K562 (cell line): ENCODE measurements around the gene LRP10. TPM values are rescaled to one million over a fixed set of nuclear protein-coding genes. Genes with fewer than 3 reads are reported as not detected.
A peak's percentile ranks its signal among the peaks of the same experiment; 100 is the strongest.

Experiments used
- ELF4 ChIP-seq: fragments of 450-650 bp; formaldehyde crosslinking; IDR thresholded peaks from 2 replicates; pipeline ENCODE4 v1.4.0; 2022; ENCODE audit warnings: missing genetic modification characterization
- NRF1 ChIP-seq, 2 experiments: fragments of 450-650 bp; IDR thresholded peaks in 1 of 2; conservative IDR thresholded peaks in 1 of 2; 2 replicates each; pipeline ENCODE4 v1.6.1; 2014; ENCODE audit warnings: mild to moderate bottlenecking in 2 of 2
- PYGO2 ChIP-seq: fragments of 450-650 bp; IDR thresholded peaks from 2 replicates; pipeline ENCODE4 v1.6.1; 2016; ENCODE audit warnings: mild to moderate bottlenecking, missing genetic modification characterization, moderate library complexity, missing compliant biosample characterization
- RCOR1 ChIP-seq, 2 experiments: IDR thresholded peaks; 2 replicates each; pipeline ENCODE4 v1.6.1; 2012; ENCODE audit warnings: low read depth in 2 of 2, low read length in 2 of 2, borderline replicate concordance in 1 of 2, improper control_type of control experiment in 1 of 2
- SIX5 ChIP-seq, 2 experiments: IDR thresholded peaks; 2 replicates each; pipeline ENCODE4 v1.6.1; 2011; ENCODE audit warnings: low read length in 2 of 2, borderline replicate concordance in 1 of 2, low read depth in 1 of 2, mild to moderate bottlenecking in 1 of 2, moderate library complexity in 1 of 2; ENCODE audit not compliant: insufficient read depth in 1 of 2
- ZNF584 ChIP-seq: fragments of 200-800 bp; sonication (Bioruptor generic); IDR thresholded peaks from 2 replicates; pipeline ENCODE4 v1.6.1; 2016; ENCODE audit warnings: low read depth, mild to moderate bottlenecking, missing genetic modification characterization, missing compliant biosample characterization
- polyA plus RNA-seq, 8 experiments: library from polyadenylated mRNA; depleted of rRNA in 4 of 8; stranded (reverse) in 5 of 8; unstranded in 3 of 8; fragments of >200 nt; fragmentation: Nextera tagmentation in 2 of 8; fragmentation: Illumina TruSeq in 1 of 8; extraction: Ambion mirVana in 2 of 8; extraction: Trizol in 1 of 8; gene quantifications; 2 replicates each; pipeline versions ENCODE4 v1.2.1 to v1.2.3, GENCODE V29; 2011 to 2014; ENCODE audit warnings: inconsistent platforms in 1 of 8, missing spikeins in 1 of 8
- total RNA-seq, 7 experiments: library from RNA; depleted of rRNA in 6 of 7; stranded (reverse); fragments of >200 nt in 6 of 7; fragmentation: Illumina TruSeq in 2 of 7; extraction: Trizol in 2 of 7; gene quantifications; 2 replicates each; pipeline versions ENCODE4 v1.2.1 to v1.2.3, GENCODE V29; 2011 to 2021; ENCODE audit warnings: low replicate concordance in 1 of 7
- TF ChIP-seq, protein P1 (sequence below): sonication (generic); formaldehyde crosslinking; IDR thresholded peaks from 2 replicates; pipeline ENCODE4 v1.8.0; 2022; ENCODE audit warnings: mild to moderate bottlenecking, missing genetic modification reagents
- TF ChIP-seq, protein P2 (sequence below): fragments of 450-650 bp; formaldehyde crosslinking; IDR thresholded peaks from 2 replicates; pipeline ENCODE4 v1.4.0; 2022; ENCODE audit warnings: missing genetic modification characterization
- TF ChIP-seq, protein P3 (sequence below): fragments of 450-650 bp; IDR thresholded peaks from 2 replicates; pipeline ENCODE4 v1.6.1; 2016; ENCODE audit warnings: mild to moderate bottlenecking, moderate library complexity
- TF ChIP-seq, protein P4 (sequence below), 3 experiments: fragments of 200-800 bp in 1 of 3; sonication (Bioruptor generic) in 1 of 3; sonication (generic) in 1 of 3; formaldehyde crosslinking in 1 of 3; IDR thresholded peaks; 2 replicates each; pipeline versions ENCODE4 v1.6.1 to v1.8.0; 2016 to 2022; ENCODE audit warnings: mild to moderate bottlenecking in 2 of 3, missing compliant biosample characterization in 2 of 3, missing genetic modification characterization in 2 of 3, missing genetic modification reagents in 1 of 3

The LRP10 gene
- total and polyA plus RNA-seq, 9 of the 15 experiments (the other 6 are each of a cell fraction or from before 2014, with no cell fraction given), result 1.3 to 45.5 (median 10.9) TPM

DNA sequence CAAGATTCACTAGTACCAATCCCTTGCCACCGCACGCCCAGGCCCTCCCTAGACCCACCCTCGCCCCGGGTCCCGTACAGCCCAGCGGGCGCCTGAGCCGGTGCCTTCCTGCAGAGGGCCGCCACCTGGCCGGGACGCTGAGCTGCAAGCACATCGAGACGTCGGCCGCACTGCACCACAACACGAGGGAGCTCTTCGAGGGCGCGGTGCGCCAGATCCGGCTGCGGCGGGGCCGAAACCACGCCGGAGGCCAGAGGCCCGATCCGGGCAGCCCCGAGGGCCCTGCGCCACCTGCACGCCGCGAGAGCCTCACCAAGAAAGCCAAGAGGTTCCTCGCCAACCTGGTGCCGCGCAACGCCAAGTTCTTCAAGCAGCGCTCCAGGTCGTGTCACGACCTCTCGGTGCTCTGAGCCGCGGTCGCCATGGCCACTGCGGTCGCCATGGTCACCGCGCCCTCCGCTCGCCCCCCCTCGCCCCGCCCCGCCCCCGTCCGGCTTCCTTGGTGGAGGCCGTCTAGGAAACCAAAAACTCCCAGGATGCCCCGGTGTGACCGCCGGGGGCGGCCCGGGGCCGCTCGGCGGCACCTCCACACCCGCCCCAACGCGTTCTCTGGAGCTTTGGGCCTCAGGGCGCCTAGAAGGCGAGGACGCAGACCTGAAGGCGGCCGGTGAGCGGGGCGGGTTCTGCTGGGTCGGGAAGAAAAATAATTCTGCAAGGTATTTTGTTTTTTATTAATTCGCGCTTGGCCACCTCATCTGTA, 15.1 kb downstream of the LRP10 start (continued):
- TF ChIP-seq, protein P1, sequence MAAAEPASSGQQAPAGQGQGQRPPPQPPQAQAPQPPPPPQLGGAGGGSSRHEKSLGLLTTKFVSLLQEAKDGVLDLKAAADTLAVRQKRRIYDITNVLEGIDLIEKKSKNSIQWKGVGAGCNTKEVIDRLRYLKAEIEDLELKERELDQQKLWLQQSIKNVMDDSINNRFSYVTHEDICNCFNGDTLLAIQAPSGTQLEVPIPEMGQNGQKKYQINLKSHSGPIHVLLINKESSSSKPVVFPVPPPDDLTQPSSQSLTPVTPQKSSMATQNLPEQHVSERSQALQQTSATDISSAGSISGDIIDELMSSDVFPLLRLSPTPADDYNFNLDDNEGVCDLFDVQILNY (CRISPR knock-in tag), result peak; percentile 91; the same call in 1 of the 2 replicates
- TF ChIP-seq, protein P2, sequence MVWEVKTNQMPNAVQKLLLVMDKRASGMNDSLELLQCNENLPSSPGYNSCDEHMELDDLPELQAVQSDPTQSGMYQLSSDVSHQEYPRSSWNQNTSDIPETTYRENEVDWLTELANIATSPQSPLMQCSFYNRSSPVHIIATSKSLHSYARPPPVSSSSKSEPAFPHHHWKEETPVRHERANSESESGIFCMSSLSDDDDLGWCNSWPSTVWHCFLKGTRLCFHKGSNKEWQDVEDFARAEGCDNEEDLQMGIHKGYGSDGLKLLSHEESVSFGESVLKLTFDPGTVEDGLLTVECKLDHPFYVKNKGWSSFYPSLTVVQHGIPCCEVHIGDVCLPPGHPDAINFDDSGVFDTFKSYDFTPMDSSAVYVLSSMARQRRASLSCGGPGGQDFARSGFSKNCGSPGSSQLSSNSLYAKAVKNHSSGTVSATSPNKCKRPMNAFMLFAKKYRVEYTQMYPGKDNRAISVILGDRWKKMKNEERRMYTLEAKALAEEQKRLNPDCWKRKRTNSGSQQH (CRISPR knock-in tag), result no peak
- TF ChIP-seq NRF1 (conservative IDR thresholded peaks at IDR 0.05 in 1 of 2, IDR thresholded peaks at IDR 0.05 in 1 of 2) (0 out of 4 replicates have a peak, but pooled peaks of 1 of the 2 experiments have one; percentile 8), ELF4 (CRISPR knock-in tag) (no peak), ZNF584 (no peak), PYGO2 (tag) (no peak), SIX5 (IDR thresholded peaks at IDR 0.05; ENCODE audit: borderline replicate concordance in 1 of 2, insufficient read depth in 1 of 2, low read depth in 1 of 2, low read length in 2 of 2) (no peak), RCOR1 (IDR thresholded peaks at IDR 0.05; ENCODE audit: borderline replicate concordance in 1 of 2, low read depth in 2 of 2, low read length in 2 of 2) (peak in 1 of 2 experiments; percentile 13; a peak in 1 of 4 replicates)
- TF ChIP-seq, protein P3, sequence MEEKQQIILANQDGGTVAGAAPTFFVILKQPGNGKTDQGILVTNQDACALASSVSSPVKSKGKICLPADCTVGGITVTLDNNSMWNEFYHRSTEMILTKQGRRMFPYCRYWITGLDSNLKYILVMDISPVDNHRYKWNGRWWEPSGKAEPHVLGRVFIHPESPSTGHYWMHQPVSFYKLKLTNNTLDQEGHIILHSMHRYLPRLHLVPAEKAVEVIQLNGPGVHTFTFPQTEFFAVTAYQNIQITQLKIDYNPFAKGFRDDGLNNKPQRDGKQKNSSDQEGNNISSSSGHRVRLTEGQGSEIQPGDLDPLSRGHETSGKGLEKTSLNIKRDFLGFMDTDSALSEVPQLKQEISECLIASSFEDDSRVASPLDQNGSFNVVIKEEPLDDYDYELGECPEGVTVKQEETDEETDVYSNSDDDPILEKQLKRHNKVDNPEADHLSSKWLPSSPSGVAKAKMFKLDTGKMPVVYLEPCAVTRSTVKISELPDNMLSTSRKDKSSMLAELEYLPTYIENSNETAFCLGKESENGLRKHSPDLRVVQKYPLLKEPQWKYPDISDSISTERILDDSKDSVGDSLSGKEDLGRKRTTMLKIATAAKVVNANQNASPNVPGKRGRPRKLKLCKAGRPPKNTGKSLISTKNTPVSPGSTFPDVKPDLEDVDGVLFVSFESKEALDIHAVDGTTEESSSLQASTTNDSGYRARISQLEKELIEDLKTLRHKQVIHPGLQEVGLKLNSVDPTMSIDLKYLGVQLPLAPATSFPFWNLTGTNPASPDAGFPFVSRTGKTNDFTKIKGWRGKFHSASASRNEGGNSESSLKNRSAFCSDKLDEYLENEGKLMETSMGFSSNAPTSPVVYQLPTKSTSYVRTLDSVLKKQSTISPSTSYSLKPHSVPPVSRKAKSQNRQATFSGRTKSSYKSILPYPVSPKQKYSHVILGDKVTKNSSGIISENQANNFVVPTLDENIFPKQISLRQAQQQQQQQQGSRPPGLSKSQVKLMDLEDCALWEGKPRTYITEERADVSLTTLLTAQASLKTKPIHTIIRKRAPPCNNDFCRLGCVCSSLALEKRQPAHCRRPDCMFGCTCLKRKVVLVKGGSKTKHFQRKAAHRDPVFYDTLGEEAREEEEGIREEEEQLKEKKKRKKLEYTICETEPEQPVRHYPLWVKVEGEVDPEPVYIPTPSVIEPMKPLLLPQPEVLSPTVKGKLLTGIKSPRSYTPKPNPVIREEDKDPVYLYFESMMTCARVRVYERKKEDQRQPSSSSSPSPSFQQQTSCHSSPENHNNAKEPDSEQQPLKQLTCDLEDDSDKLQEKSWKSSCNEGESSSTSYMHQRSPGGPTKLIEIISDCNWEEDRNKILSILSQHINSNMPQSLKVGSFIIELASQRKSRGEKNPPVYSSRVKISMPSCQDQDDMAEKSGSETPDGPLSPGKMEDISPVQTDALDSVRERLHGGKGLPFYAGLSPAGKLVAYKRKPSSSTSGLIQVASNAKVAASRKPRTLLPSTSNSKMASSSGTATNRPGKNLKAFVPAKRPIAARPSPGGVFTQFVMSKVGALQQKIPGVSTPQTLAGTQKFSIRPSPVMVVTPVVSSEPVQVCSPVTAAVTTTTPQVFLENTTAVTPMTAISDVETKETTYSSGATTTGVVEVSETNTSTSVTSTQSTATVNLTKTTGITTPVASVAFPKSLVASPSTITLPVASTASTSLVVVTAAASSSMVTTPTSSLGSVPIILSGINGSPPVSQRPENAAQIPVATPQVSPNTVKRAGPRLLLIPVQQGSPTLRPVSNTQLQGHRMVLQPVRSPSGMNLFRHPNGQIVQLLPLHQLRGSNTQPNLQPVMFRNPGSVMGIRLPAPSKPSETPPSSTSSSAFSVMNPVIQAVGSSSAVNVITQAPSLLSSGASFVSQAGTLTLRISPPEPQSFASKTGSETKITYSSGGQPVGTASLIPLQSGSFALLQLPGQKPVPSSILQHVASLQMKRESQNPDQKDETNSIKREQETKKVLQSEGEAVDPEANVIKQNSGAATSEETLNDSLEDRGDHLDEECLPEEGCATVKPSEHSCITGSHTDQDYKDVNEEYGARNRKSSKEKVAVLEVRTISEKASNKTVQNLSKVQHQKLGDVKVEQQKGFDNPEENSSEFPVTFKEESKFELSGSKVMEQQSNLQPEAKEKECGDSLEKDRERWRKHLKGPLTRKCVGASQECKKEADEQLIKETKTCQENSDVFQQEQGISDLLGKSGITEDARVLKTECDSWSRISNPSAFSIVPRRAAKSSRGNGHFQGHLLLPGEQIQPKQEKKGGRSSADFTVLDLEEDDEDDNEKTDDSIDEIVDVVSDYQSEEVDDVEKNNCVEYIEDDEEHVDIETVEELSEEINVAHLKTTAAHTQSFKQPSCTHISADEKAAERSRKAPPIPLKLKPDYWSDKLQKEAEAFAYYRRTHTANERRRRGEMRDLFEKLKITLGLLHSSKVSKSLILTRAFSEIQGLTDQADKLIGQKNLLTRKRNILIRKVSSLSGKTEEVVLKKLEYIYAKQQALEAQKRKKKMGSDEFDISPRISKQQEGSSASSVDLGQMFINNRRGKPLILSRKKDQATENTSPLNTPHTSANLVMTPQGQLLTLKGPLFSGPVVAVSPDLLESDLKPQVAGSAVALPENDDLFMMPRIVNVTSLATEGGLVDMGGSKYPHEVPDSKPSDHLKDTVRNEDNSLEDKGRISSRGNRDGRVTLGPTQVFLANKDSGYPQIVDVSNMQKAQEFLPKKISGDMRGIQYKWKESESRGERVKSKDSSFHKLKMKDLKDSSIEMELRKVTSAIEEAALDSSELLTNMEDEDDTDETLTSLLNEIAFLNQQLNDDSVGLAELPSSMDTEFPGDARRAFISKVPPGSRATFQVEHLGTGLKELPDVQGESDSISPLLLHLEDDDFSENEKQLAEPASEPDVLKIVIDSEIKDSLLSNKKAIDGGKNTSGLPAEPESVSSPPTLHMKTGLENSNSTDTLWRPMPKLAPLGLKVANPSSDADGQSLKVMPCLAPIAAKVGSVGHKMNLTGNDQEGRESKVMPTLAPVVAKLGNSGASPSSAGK, result peak; percentile 99
- TF ChIP-seq, protein P4, sequence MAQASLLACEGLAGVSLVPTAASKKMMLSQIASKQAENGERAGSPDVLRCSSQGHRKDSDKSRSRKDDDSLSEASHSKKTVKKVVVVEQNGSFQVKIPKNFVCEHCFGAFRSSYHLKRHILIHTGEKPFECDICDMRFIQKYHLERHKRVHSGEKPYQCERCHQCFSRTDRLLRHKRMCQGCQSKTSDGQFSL (CRISPR knock-in tag; IDR thresholded peaks at IDR 0.05), result peak; percentile 72; the same call in 1 of the 2 replicates
- TF ChIP-seq, protein P4 (tag; IDR thresholded peaks at IDR 0.05), result peak in 1 of 2 experiments; percentile 78; a peak in 2 of 4 replicates
